DND-41 (cell line): ENCODE measurements around the gene RAF1.
"Not testable (repeated sequence)": the region's sequence is repeated elsewhere in the genome, so short reads cannot be mapped to it uniquely, and the experiment has no call there.

Experiments
- ATAC-seq: fragments of 200-7000 bp; cut with Tn5 transposase; 3 replicates; pipeline ENCODE4 v1.9.1; 2021; ENCODE audit warnings: low read depth; ENCODE audit not compliant: insufficient read depth
- DNase-seq: peaks from one replicate; pipeline ENCODE4 v3.0.0-alpha.2; 2020
- H2AFZ ChIP-seq: 2 replicates; pipeline ENCODE4 v1.6.0; 2012; ENCODE audit warnings: low read depth, low read length
- H3K27ac ChIP-seq: 2 replicates; pipeline ENCODE4 v1.5.1; 2012; ENCODE audit warnings: low read length, inconsistent platforms
- H3K27me3 ChIP-seq: fragments of 200-600 bp; sonication (generic); 2 replicates; pipeline ENCODE4 v1.6.0; 2012; ENCODE audit warnings: low read length, mild to moderate bottlenecking, inconsistent platforms; ENCODE audit not compliant: insufficient read depth, poor library complexity
- H3K36me3 ChIP-seq: 2 replicates; pipeline ENCODE4 v1.5.1; 2012; ENCODE audit warnings: low read length, inconsistent platforms; ENCODE audit not compliant: insufficient read depth
- H3K4me1 ChIP-seq: 2 replicates; pipeline ENCODE4 v1.5.1; 2012; ENCODE audit warnings: mild to moderate bottlenecking, low read length; ENCODE audit not compliant: insufficient read depth
- H3K4me2 ChIP-seq: 2 replicates; pipeline ENCODE4 v1.6.0; 2012; ENCODE audit warnings: mild to moderate bottlenecking, moderate library complexity, low read length, inconsistent platforms; ENCODE audit not compliant: insufficient read depth
- H3K4me3 ChIP-seq, 2 experiments: fragments of 200-600 bp in 1 of 2; shearing (Covaris generic) in 1 of 2; 2 replicates each; pipeline ENCODE4 v1.5.1; 2012 to 2016; ENCODE audit warnings: inconsistent platforms in 2 of 2, low read length in 2 of 2, mild to moderate bottlenecking in 2 of 2, low read depth in 1 of 2, moderate library complexity in 1 of 2
- H3K79me2 ChIP-seq: 2 replicates; pipeline ENCODE4 v1.6.0; 2012; ENCODE audit warnings: low read length, inconsistent platforms; ENCODE audit not compliant: insufficient read depth
- H3K9ac ChIP-seq: 2 replicates; pipeline ENCODE4 v1.6.0; 2012; ENCODE audit warnings: low read depth, mild to moderate bottlenecking, inconsistent platforms, low read length, moderate library complexity
- H3K9me3 ChIP-seq: 2 replicates; pipeline ENCODE4 v1.5.1; 2012; ENCODE audit warnings: low read length, moderate library complexity, mild to moderate bottlenecking, inconsistent platforms; ENCODE audit not compliant: insufficient read depth, severe bottlenecking
- H4K20me1 ChIP-seq: 2 replicates; pipeline ENCODE4 v1.6.0; 2012; ENCODE audit warnings: low read length; ENCODE audit not compliant: insufficient read depth
- EZH2 ChIP-seq: IDR thresholded peaks from 3 replicates; pipeline ENCODE4 v1.6.1; 2012; ENCODE audit warnings: borderline replicate concordance, low read depth, mild to moderate bottlenecking, moderate library complexity, low read length, inconsistent platforms; ENCODE audit not compliant: severe bottlenecking
- TF ChIP-seq, protein P1 (sequence below): IDR thresholded peaks from 2 replicates; pipeline ENCODE4 v1.5.1; 2012; ENCODE audit warnings: borderline replicate concordance, low read length, moderate library complexity, mild to moderate bottlenecking; ENCODE audit not compliant: poor library complexity, severe bottlenecking; ENCODE audit errors: extremely low read depth

RAF1 gene

DNA sequence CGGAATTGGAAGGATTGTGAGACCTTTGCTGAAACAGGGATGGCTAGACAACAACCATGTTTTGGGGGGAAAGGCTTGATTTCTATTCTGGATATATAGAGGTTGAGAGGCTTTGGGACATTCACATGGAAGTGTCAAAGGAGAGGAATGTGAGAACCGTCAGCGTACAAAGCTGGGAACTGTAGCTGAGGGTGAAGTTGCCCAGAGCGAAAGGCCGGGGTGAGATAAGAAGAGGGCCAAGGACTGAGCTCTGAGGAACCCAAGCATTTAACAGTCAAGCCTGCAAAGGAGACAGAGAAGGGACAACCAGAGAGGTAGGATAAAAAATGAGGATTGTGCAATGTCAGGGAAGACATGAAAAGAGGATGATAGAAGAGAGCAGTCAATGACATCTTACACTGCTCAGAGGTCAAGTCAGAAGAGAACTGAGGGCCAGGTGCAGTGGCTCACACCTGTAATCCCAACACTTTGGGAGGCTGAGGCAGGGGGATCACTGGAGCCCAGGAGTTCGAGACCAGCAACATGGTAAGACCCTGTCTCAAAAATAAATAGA lies 41.5 kb upstream of the RAF1 start:
- H3K27ac ChIP-seq, result no peak overlapping the region
- no peak for TF ChIP-seq EZH2
- TF ChIP-seq, protein P1, sequence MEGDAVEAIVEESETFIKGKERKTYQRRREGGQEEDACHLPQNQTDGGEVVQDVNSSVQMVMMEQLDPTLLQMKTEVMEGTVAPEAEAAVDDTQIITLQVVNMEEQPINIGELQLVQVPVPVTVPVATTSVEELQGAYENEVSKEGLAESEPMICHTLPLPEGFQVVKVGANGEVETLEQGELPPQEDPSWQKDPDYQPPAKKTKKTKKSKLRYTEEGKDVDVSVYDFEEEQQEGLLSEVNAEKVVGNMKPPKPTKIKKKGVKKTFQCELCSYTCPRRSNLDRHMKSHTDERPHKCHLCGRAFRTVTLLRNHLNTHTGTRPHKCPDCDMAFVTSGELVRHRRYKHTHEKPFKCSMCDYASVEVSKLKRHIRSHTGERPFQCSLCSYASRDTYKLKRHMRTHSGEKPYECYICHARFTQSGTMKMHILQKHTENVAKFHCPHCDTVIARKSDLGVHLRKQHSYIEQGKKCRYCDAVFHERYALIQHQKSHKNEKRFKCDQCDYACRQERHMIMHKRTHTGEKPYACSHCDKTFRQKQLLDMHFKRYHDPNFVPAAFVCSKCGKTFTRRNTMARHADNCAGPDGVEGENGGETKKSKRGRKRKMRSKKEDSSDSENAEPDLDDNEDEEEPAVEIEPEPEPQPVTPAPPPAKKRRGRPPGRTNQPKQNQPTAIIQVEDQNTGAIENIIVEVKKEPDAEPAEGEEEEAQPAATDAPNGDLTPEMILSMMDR, result no peak
- H3K9me3 ChIP-seq, result no peaks in the 10 kb centered on the region
- no peak overlapping the region for H3K4me3 ChIP-seq
- H3K27me3 ChIP-seq, result peaks cover 5% of the 10 kb centered on the region
- H3K36me3 ChIP-seq, result no peaks in the 10 kb centered on the region
- H3K9ac ChIP-seq, result no peak overlapping the region
- H3K79me2 ChIP-seq, result no peaks in the 10 kb centered on the region
- DNase-seq (no peak), ATAC-seq (no peak)
- no peaks in the 10 kb centered on the region for H4K20me1 ChIP-seq
- H2AFZ ChIP-seq, result no peak overlapping the region
- H3K4me1 ChIP-seq, result no peaks in the 10 kb centered on the region
- no peak overlapping the region for H3K4me2 ChIP-seq

DNA sequence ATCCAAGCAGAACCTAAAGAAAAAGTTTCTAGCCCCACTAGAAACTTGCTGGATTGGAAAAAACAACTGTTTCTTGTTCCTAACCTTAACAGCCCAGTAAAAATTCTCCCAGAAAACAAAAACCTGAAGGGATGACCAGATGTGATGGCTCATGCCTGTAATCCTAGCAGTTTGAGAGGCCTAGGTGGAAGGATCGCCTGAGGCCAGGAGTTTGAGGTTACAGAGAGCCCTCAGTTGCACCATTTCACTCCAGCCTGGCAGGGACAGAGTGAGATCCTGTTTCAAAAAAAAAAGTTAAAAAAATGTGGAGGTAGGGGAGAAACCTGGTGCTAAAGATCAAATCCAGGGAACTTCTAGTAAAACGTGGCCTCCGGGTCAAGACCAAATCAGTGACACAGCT lies 38.6 kb upstream of the RAF1 start:
- no peaks in the 10 kb centered on the region for H3K9me3 ChIP-seq
- H3K27ac ChIP-seq, result no peak overlapping the region
- no peaks in the 10 kb centered on the region for H3K27me3 ChIP-seq
- H3K9ac ChIP-seq, result no peak overlapping the region
- no peak overlapping the region for H2AFZ ChIP-seq
- DNase-seq, result no peak
- no peak for ATAC-seq
- H3K4me1 ChIP-seq, result no peaks in the 10 kb centered on the region
- no peak overlapping the region for H3K4me3 ChIP-seq
- TF ChIP-seq, protein P1, result no peak
- TF ChIP-seq EZH2, result no peak
- H3K36me3 ChIP-seq, result no peaks in the 10 kb centered on the region
- H3K4me2 ChIP-seq, result no peak overlapping the region
- no peaks in the 10 kb centered on the region for H4K20me1 ChIP-seq
- H3K79me2 ChIP-seq, result no peaks in the 10 kb centered on the region

DNA sequence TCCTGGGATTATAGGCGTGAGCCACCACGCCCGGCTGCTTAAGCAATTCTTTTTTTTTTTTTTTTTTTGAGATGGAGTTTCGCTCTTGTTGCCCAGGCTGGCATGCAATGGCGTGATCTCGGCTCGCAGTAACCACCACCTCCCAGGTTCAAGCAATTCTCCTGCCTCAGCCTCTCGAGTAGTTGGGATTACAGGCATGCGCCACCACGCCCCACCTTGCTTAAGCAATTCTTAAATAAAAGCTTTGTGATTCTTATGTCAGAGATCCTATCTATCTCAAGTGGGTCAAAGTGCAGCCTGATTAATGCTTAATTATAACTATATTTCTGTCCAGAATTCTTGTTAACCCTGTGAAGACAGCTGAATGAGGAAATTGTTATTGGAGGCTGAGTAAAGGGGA lies 37.7 kb upstream of the RAF1 start:
- not testable (repeated sequence) for H3K4me1 ChIP-seq, DNase-seq, H3K27me3 ChIP-seq, H3K9ac ChIP-seq, H3K4me3 ChIP-seq, H4K20me1 ChIP-seq, H3K4me2 ChIP-seq, H2AFZ ChIP-seq, H3K79me2 ChIP-seq, H3K9me3 ChIP-seq, H3K36me3 ChIP-seq, H3K27ac ChIP-seq, ATAC-seq

DNA sequence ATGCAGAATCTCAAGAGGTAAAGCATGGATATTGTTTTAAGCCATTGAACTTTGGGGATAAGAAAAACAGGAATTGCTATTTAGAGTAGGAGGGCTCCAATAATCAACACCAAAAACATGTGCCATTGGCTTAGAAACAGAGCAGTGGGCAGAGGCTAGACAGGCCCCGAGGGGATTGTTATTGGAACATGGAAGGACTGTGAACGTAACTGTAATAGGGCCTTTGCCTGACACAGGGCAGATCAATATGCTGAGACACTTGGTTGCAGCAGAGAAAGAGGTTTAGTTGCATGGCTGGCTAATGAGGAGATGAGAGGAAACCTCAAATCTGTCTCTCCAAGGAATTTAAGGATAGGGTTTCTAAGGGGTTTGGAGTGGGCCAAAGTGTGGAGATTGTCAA lies 36.9 kb upstream of the RAF1 start:
- H3K27me3 ChIP-seq, result no peaks in the 10 kb centered on the region
- ATAC-seq (no peak), DNase-seq (no peak)
- no peaks in the 10 kb centered on the region for H3K4me1 ChIP-seq
- H4K20me1 ChIP-seq, result 0 out of 2 replicates have a peak, but pooled peaks cover 2% of the 10 kb centered on the region
- H3K79me2 ChIP-seq, result no peaks in the 10 kb centered on the region
- H3K4me3 ChIP-seq, result no peak overlapping the region
- no peaks in the 10 kb centered on the region for H3K9me3 ChIP-seq
- no peaks in the 10 kb centered on the region for H3K36me3 ChIP-seq
- no peak overlapping the region for H3K27ac ChIP-seq
- TF ChIP-seq EZH2, result no peak
- TF ChIP-seq, protein P1, result no peak
- H3K4me2 ChIP-seq, result no peak overlapping the region
- H2AFZ ChIP-seq, result no peak overlapping the region
- no peak overlapping the region for H3K9ac ChIP-seq
